HepG2 (cell line): Measurements from ENCODE around the gene RNU11. TPM values are rescaled to one million over a fixed set of nuclear protein-coding genes. Genes with fewer than 3 reads are reported as not detected.

Experiments used
- CSRNP1 ChIP-seq: sonication (generic); formaldehyde crosslinking; IDR thresholded peaks from 2 replicates; pipeline ENCODE4 v1.8.1; 2023; ENCODE audit warnings: mild to moderate bottlenecking, missing genetic modification reagents
- CTCF ChIP-seq: sonication (generic); formaldehyde crosslinking; IDR thresholded peaks from 2 replicates; pipeline ENCODE4 v1.5.0; 2020; ENCODE audit warnings: mild to moderate bottlenecking, missing genetic modification reagents, moderate library complexity
- GATAD1 ChIP-seq: IDR thresholded peaks from 2 replicates; pipeline ENCODE4 v1.6.1; 2016; ENCODE audit warnings: missing genetic modification reagents, missing compliant biosample characterization
- GZF1 ChIP-seq: sonication (generic); formaldehyde crosslinking; IDR thresholded peaks from 2 replicates; pipeline ENCODE4 v1.5.1; 2020; ENCODE audit warnings: mild to moderate bottlenecking, missing genetic modification reagents
- MED13 ChIP-seq: sonication (generic); formaldehyde crosslinking; IDR thresholded peaks from 2 replicates; pipeline ENCODE4 v1.5.0; 2020; ENCODE audit warnings: missing genetic modification reagents
- MXI1 ChIP-seq: IDR thresholded peaks from 3 replicates; pipeline ENCODE4 v1.6.1; 2012; ENCODE audit warnings: low read depth, low read length, inconsistent platforms, borderline replicate concordance
- MYPOP ChIP-seq: sonication (generic); formaldehyde crosslinking; IDR thresholded peaks from 2 replicates; pipeline ENCODE4 v1.8.1; 2023; ENCODE audit warnings: mild to moderate bottlenecking, moderate library complexity, missing genetic modification reagents
- NFRKB ChIP-seq: fragments of 450-650 bp; IDR thresholded peaks from 2 replicates; pipeline ENCODE4 v1.6.1; 2017
- RBFOX2 ChIP-seq: fragments of 200-400 bp; formaldehyde crosslinking; IDR thresholded peaks from 2 replicates; pipeline ENCODE4 v1.6.1; 2017; ENCODE audit warnings: low read depth, mild to moderate bottlenecking, low read length
- SKIL ChIP-seq: sonication (generic); formaldehyde crosslinking; IDR thresholded peaks from 2 replicates; pipeline ENCODE4 v1.8.0; 2022; ENCODE audit warnings: missing genetic modification reagents, mild to moderate bottlenecking, moderate library complexity, borderline replicate concordance
- ZBTB44 ChIP-seq: sonication (generic); formaldehyde crosslinking; IDR thresholded peaks from 2 replicates; pipeline ENCODE4 v1.4.0; 2020; ENCODE audit warnings: missing genetic modification reagents
- ZGPAT ChIP-seq: IDR thresholded peaks from 2 replicates; pipeline ENCODE4 v1.6.1; 2016; ENCODE audit warnings: mild to moderate bottlenecking
- ZMAT5 ChIP-seq: sonication (generic); formaldehyde crosslinking; IDR thresholded peaks from 2 replicates; pipeline ENCODE4 v1.5.0; 2020; ENCODE audit warnings: mild to moderate bottlenecking, low read depth, missing genetic modification reagents, borderline replicate concordance
- ZNF224 ChIP-seq: sonication (generic); formaldehyde crosslinking; IDR thresholded peaks from 2 replicates; pipeline ENCODE4 v1.5.0; 2020; ENCODE audit warnings: mild to moderate bottlenecking, missing genetic modification reagents
- ZNF3 ChIP-seq: IDR thresholded peaks from 2 replicates; pipeline ENCODE4 v1.7.0; 2017; ENCODE audit warnings: inconsistent platforms
- ZNF343 ChIP-seq: sonication (generic); formaldehyde crosslinking; IDR thresholded peaks from 2 replicates; pipeline ENCODE4 v1.4.0; 2020; ENCODE audit warnings: mild to moderate bottlenecking, missing genetic modification reagents
- ZNF674 ChIP-seq: sonication (generic); formaldehyde crosslinking; IDR thresholded peaks from 2 replicates; pipeline ENCODE4 v1.5.0; 2020; ENCODE audit warnings: low read depth, mild to moderate bottlenecking, missing genetic modification reagents
- ZSCAN9 ChIP-seq: IDR thresholded peaks from 2 replicates; pipeline ENCODE4 v1.6.1; 2016; ENCODE audit warnings: borderline replicate concordance
- polyA plus RNA-seq, 8 experiments: library from polyadenylated mRNA; depleted of rRNA in 3 of 8; stranded (reverse) in 7 of 8; unstranded in 1 of 8; fragments of >200 nt; fragmentation: Illumina TruSeq in 4 of 8; extraction: Trizol in 4 of 8; gene quantifications; 2 replicates each; pipeline versions ENCODE4 v1.2.1 to v1.2.3, GENCODE V29; 2011 to 2016; ENCODE audit warnings: low read depth in 4 of 8, missing spikeins in 1 of 8, mixed read lengths in 1 of 8; ENCODE audit not compliant: insufficient read depth in 1 of 8
- total RNA-seq, 5 experiments: library from RNA; depleted of rRNA; stranded (reverse); fragments of >200 nt; fragmentation: Illumina TruSeq; extraction: Trizol; gene quantifications; 2 replicates each; pipeline ENCODE4 v1.2.3, GENCODE V29; 2016; ENCODE audit warnings: low read depth in 1 of 5

Gene RNU11
- total and polyA plus RNA-seq, 2 of the 13 experiments (the other 11 are each of a cell fraction or from before 2014, with no cell fraction given) = not detected

GRCh38 chr1:28648474-28649198 lies at the start of gene RNU11 (continued):
- TF ChIP-seq SKIL (CRISPR knock-in tag) = no peak
- TF ChIP-seq GZF1 (CRISPR knock-in tag) = no peak; the same call in 1 of the 2 replicates
- peak; percentile 97 for TF ChIP-seq ZSCAN9 (CRISPR knock-in tag)
- TF ChIP-seq MED13 (CRISPR knock-in tag) = peak; percentile 55; the same call in 1 of the 2 replicates
- no peak; the same call in none of the 2 replicates for TF ChIP-seq CTCF
- TF ChIP-seq ZGPAT (CRISPR knock-in tag) = peak; percentile 99
- TF ChIP-seq ZNF3 (CRISPR knock-in tag) = peak; percentile 62; the same call in 1 of the 2 replicates
- TF ChIP-seq ZNF343 (CRISPR knock-in tag) = peak; percentile 66; the same call in 1 of the 2 replicates
- TF ChIP-seq ZMAT5 (CRISPR knock-in tag) = no peak
- no peak for TF ChIP-seq NFRKB
- TF ChIP-seq MYPOP (CRISPR knock-in tag) = peak; percentile 90
- TF ChIP-seq MXI1 = peak; percentile 66; the same call in 2 of the 3 replicates
- peak; percentile 97 for TF ChIP-seq ZBTB44 (CRISPR knock-in tag)
- TF ChIP-seq ZNF224 (CRISPR knock-in tag) = peak; percentile 78; the same call in 1 of the 2 replicates
- peak; percentile 93 for TF ChIP-seq RBFOX2
- TF ChIP-seq CSRNP1 (CRISPR knock-in tag) = peak; percentile 92; the same call in 1 of the 2 replicates
- TF ChIP-seq GATAD1 = peak; percentile 84
- no peak for TF ChIP-seq ZNF674 (CRISPR knock-in tag)
